Hindlimb muscle (tissue), 1 donor: ENCODE data around the gene RFTN1. TPM values are rescaled to one million over a fixed set of nuclear protein-coding genes. Genes with fewer than 3 reads are reported as not detected.

Experiments
- DNase-seq: peaks from one replicate; pipeline ENCODE4 v3.0.0-alpha.2; 2013
- polyA plus RNA-seq: library from polyadenylated mRNA; unstranded; fragments of 120-200 nt; gene quantifications from one replicate; pipeline ENCODE4 v1.2.1, GENCODE V29; 2013; ENCODE audit not compliant: insufficient read length

Gene RFTN1
- polyA plus RNA-seq, 1 donor = 22.2 TPM

- DNase-seq = no peak
Measured at GRCh38 chr3:16352428-16352827, 161.1 kb downstream of the RFTN1 start.

GRCh38 chr3:16350597-16351318 lies 162.7 kb downstream of the RFTN1 start:
- DNase-seq = no peak

- DNase-seq = no peak
Measured at GRCh38 chr3:16349986-16350596, 163.4 kb downstream of the RFTN1 start.

GRCh38 chr3:16347548-16347947 lies 166.0 kb downstream of the RFTN1 start:
- DNase-seq = no peak

- DNase-seq = no peak
Measured at GRCh38 chr3:16346413-16347081, 167.0 kb downstream of the RFTN1 start.

- no peak for DNase-seq
Measured at GRCh38 chr3:16343101-16343500, 170.4 kb downstream of the RFTN1 start.

- no peak for DNase-seq
Measured at GRCh38 chr3:16338999-16339398, 174.5 kb downstream of the RFTN1 start.

- no peak for DNase-seq
Measured at GRCh38 chr3:16337856-16338540, 175.5 kb downstream of the RFTN1 start.

- DNase-seq = no peak
Measured at GRCh38 chr3:16336825-16337224, 176.7 kb downstream of the RFTN1 start.

GRCh38 chr3:16335772-16336645 lies 177.5 kb downstream of the RFTN1 start:
- DNase-seq = no peak

GRCh38 chr3:16335333-16335732 lies 178.2 kb downstream of the RFTN1 start:
- no peak for DNase-seq

- DNase-seq = no peak
Measured at GRCh38 chr3:16334909-16335308, 178.6 kb downstream of the RFTN1 start.

- DNase-seq = no peak
Measured at GRCh38 chr3:16332904-16333426, 180.5 kb downstream of the RFTN1 start.

- DNase-seq = no peak
Measured at GRCh38 chr3:16331319-16331883, 182.1 kb downstream of the RFTN1 start.

- DNase-seq = no peak
Measured at GRCh38 chr3:16330351-16330750, 183.1 kb downstream of the RFTN1 start.

- DNase-seq = no peak
Measured at GRCh38 chr3:16329826-16330129, 183.7 kb downstream of the RFTN1 start.

- no peak for DNase-seq
Measured at GRCh38 chr3:16329036-16329825, 184.3 kb downstream of the RFTN1 start.

GRCh38 chr3:16328124-16328523 lies 185.4 kb downstream of the RFTN1 start:
- no peak for DNase-seq

GRCh38 chr3:16326724-16327349 lies 186.7 kb downstream of the RFTN1 start:
- no peak for DNase-seq

GRCh38 chr3:16325850-16326249 lies 187.6 kb downstream of the RFTN1 start:
- no peak for DNase-seq
